GM13976 (cell line): ENCODE results near the gene SDK1.

Experiments
- DNase-seq: peaks from one replicate; pipeline ENCODE4 v3.0.0; 2012; ENCODE audit warnings: low spot score
- in situ Hi-C: fragments of 300-500 bp; cut with MboI; formaldehyde crosslinking; loops from one replicate; pipeline ENCODE4 v1.12.0; 2022; ENCODE audit warnings: low sequenced_read_pairs, mixed read lengths, inconsistent platforms; ENCODE audit not compliant: unreplicated experiment
- TF ChIP-seq, protein P1 (sequence below): IDR thresholded peaks from 2 replicates; pipeline ENCODE4 v1.5.1; 2012; ENCODE audit warnings: borderline replicate concordance, mild to moderate bottlenecking; ENCODE audit not compliant: insufficient read depth; ENCODE audit errors: extremely low read depth, missing control alignments, control extremely low read depth

The SDK1 gene

DNA sequence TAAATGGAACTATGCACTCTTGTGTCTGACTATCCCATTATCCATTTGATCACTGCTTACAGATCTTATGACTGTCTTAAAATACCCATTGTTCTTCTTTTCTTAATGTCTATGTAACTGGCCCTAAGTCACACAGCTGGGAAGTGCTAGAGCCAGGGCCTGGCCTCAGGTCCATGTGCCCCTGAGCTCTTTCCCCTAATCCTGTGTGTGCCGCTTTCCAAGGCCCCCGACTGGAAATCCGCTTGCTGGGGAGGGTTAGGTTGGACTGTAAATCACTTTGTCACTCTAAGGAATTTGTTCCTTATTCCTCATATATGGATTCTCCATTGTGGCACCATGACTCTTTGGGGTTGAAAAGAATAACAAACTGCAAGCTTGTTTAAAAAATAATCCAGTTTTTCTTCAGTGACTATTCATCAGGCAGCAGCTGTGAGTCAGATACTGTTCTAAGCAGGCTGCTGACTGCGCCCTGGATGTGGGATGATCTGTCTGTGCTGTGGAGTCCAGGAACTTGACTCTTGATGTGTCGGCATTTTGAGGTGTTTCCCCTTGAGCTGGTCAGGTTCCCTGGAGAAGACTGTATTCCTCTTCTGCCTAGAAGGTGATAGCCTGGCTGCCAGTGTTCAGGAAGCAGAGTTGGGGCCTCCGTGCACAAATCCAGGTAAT, 236.3 kb downstream of the SDK1 start:
- DNase-seq = no peak
- in situ Hi-C loops = no loop called here
- TF ChIP-seq, protein P1, sequence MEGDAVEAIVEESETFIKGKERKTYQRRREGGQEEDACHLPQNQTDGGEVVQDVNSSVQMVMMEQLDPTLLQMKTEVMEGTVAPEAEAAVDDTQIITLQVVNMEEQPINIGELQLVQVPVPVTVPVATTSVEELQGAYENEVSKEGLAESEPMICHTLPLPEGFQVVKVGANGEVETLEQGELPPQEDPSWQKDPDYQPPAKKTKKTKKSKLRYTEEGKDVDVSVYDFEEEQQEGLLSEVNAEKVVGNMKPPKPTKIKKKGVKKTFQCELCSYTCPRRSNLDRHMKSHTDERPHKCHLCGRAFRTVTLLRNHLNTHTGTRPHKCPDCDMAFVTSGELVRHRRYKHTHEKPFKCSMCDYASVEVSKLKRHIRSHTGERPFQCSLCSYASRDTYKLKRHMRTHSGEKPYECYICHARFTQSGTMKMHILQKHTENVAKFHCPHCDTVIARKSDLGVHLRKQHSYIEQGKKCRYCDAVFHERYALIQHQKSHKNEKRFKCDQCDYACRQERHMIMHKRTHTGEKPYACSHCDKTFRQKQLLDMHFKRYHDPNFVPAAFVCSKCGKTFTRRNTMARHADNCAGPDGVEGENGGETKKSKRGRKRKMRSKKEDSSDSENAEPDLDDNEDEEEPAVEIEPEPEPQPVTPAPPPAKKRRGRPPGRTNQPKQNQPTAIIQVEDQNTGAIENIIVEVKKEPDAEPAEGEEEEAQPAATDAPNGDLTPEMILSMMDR = no peak

DNA sequence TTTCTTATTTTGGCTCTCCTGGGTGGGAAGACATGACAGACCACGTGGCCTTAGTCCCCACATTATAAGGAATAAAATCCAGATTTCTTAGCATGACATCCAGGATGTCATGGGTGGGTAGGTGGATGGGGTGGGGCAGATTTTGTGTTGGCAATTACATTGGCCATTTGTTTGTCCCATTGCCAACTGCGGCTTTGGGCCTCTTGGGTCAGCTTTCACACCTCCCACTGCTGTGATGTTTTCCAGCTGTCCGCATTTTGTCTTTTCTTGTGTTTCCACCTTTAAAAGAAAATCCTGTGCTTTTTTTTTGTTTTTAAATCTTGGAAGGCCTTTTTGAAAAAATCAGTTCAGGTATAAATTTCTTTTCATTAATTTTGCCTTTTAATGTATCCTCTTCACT, 237.0 kb downstream of the SDK1 start:
- TF ChIP-seq, protein P1 = no peak
- in situ Hi-C loops = no loop called here
- DNase-seq = no peak

DNA sequence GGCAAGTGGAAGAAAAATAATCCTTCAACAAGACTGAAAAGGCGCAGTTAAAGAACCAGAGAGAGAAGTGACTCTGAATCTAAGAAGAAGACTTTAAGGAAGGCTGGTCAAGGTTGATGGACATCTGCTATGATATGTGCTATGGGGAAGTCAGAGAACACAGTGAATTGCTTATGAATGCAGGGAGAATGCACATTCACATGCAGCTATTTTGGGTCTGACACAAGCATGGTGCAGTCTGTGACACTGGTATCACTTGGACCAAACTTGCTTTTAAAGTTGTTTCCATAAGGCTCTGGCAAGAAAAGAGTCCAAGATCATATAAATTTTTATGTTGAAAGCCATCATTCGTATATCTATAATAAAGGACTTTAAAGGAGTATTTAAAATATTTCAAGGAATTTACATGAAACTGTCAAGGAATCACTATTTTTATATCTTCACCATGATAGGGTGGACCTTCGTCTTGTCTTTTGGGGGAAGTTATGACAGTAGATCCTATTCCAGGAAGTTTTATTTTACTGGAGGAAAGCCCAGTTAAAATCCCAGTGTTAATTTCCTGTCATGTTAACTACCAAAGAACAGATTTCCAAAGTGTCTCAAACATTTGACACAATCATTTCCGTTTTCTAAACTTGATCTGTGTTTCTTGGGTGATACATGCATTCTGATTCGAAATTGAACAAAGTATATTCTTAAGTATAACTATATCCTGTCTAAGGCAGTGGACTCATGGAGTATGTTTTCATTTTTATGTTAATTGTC, 239.6 kb downstream of the SDK1 start:
- TF ChIP-seq, protein P1 = no peak
- DNase-seq = no peak
- in situ Hi-C loops = no loop called here

DNA sequence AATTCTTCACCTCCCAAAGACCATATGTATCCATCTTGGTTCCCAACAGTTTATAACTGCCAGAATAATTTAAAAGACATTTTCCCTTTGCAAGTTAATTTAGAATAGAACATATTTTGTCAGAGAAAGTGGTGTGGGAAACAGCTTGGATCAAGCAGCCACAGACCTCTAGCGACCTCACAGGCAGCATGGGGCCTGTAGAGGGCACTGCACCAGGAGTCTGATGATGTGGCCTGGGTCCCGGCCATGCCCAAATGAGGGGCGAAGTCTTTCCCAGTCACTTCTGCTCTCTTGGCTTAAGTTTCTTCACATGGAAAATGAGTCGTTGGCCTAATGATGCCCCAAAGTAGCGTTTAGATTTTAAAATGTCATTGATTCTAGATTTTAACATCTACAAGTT, 243.2 kb downstream of the SDK1 start:
- DNase-seq = no peak
- TF ChIP-seq, protein P1 = no peak
- in situ Hi-C loops = no loop called here

DNA sequence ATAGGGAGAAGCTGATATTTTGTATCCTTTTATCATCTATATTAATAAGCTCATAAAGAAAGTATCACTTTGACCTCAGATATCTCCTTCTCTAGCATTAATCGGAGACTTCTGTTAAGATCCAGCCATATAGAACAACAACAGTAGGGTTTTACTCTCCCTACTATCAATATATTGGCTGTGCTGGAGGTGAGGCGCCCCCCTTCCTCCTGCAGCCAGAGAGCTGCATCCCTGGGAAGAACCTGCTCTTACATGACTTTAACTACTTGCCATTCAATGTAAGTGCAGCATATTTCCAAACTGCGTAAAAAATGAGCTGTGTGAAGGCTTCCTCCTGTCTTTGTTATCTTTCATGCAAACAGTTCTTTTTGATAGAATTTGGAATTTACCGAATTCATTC, 247.8 kb downstream of the SDK1 start:
- TF ChIP-seq, protein P1 = no peak
- no peak for DNase-seq
- in situ Hi-C loops = no loop called here

DNA sequence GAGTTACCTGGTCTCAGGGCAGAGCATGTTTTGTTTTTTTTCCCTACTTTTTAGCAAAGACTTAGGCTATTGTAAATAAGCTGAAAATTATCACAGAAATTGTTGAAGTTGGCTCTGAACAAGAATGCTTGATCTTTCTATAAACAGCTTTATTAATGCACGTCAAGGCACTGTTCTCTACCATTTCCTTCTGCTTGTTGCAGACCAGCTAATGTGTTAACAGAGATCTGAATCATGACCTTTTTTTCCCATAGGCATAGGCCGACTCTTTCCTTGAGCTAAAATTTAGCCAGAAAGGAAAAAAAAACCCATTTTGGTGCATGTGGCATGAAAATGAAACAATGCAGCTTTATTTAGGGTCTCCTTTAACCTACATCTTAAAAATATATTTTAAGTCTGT, 248.5 kb downstream of the SDK1 start:
- in situ Hi-C loops = no loop called here
- TF ChIP-seq, protein P1 = no peak
- DNase-seq = no peak
